Neural progenitor cell (in vitro differentiated cells): ENCODE results near the gene ITGAL. TPM values are rescaled to one million over a fixed set of nuclear protein-coding genes. Genes with fewer than 3 reads are reported as not detected.

Source experiments
- DNase-seq: peaks from one replicate; pipeline ENCODE4 v3.0.0-alpha.2; 2016; ENCODE audit warnings: low spot score
- H2AFZ ChIP-seq: fragments of 200-600 bp; sonication (generic); replicated peaks from 2 replicates; pipeline ENCODE4 v1.6.1; 2016; ENCODE audit warnings: antibody characterized with exemption
- H3F3A ChIP-seq: fragments of 200-600 bp; sonication (generic); 2 replicates; pipeline ENCODE4 v1.6.1; 2016; ENCODE audit warnings: antibody characterized with exemption, low read depth
- H3K27ac ChIP-seq: fragments of 200-600 bp; sonication (generic); 2 replicates; pipeline ENCODE4 v1.5.1; 2016; ENCODE audit warnings: mild to moderate bottlenecking
- H3K27me3 ChIP-seq: fragments of 200-600 bp; sonication (generic); 2 replicates; pipeline ENCODE4 v1.6.1; 2016; ENCODE audit warnings: mild to moderate bottlenecking, moderate library complexity
- H3K36me3 ChIP-seq: fragments of 200-600 bp; sonication (generic); 2 replicates; pipeline ENCODE4 v1.5.1; 2016
- H3K4me1 ChIP-seq: fragments of 200-600 bp; sonication (generic); 2 replicates; pipeline ENCODE4 v1.6.1; 2016; ENCODE audit warnings: mixed run types
- H3K4me2 ChIP-seq: fragments of 200-600 bp; sonication (generic); 2 replicates; pipeline ENCODE4 v1.6.1; 2016
- H3K4me3 ChIP-seq: fragments of 200-600 bp; sonication (generic); 2 replicates; pipeline ENCODE4 v1.5.1; 2016
- H3K79me2 ChIP-seq: fragments of 200-600 bp; sonication (generic); 2 replicates; pipeline ENCODE4 v1.6.1; 2016; ENCODE audit warnings: low read depth
- H3K9ac ChIP-seq: fragments of 200-600 bp; sonication (generic); 2 replicates; pipeline ENCODE4 v1.6.1; 2016
- H3K9me3 ChIP-seq: fragments of 200-600 bp; sonication (generic); 2 replicates; pipeline ENCODE4 v1.5.1; 2016; ENCODE audit warnings: low read depth
- H4K20me1 ChIP-seq: fragments of 200-600 bp; sonication (generic); 2 replicates; pipeline ENCODE4 v1.6.1; 2016; ENCODE audit warnings: low read depth
- H3K27ac Mint-ChIP-seq: 3 replicates; pipeline ENCODE4 v1.8.0; 2021; ENCODE audit warnings: mixed read lengths
- H3K27me3 Mint-ChIP-seq: 2 replicates; pipeline ENCODE4 v1.8.0; 2022; ENCODE audit warnings: low read depth, mild to moderate bottlenecking, inconsistent platforms, moderate library complexity, mixed read lengths; ENCODE audit not compliant: insufficient read depth
- H3K36me3 Mint-ChIP-seq: 3 replicates; pipeline ENCODE4 v1.8.0; 2021; ENCODE audit warnings: mixed read lengths
- H3K4me1 Mint-ChIP-seq: 3 replicates; pipeline ENCODE4 v1.8.0; 2021; ENCODE audit warnings: mixed read lengths
- H3K4me3 Mint-ChIP-seq: 3 replicates; pipeline ENCODE4 v1.8.0; 2021; ENCODE audit warnings: mild to moderate bottlenecking, moderate library complexity, mixed read lengths
- H3K9me3 Mint-ChIP-seq: 3 replicates; pipeline ENCODE4 v1.8.0; 2020; ENCODE audit warnings: mixed read lengths
- EZH2 ChIP-seq: fragments of 200-600 bp; sonication (generic); IDR thresholded peaks from 2 replicates; pipeline ENCODE4 v1.6.1; 2017; ENCODE audit warnings: antibody characterized with exemption, mild to moderate bottlenecking, moderate library complexity
- EZH2phosphoT487 ChIP-seq: fragments of 200-600 bp; sonication (generic); IDR thresholded peaks from 2 replicates; pipeline ENCODE4 v1.6.1; 2017; ENCODE audit warnings: antibody characterized with exemption
- total RNA-seq: library from RNA; depleted of rRNA; stranded (reverse); fragments of >200 nt; gene quantifications from 2 replicates; pipeline ENCODE4 v1.2.3, GENCODE V29; 2015; ENCODE audit warnings: low replicate concordance
- TF ChIP-seq, protein P1 (sequence below): fragments of 200-600 bp; sonication (generic); IDR thresholded peaks from 2 replicates; pipeline ENCODE4 v1.5.1; 2017; ENCODE audit warnings: antibody characterized with exemption, mild to moderate bottlenecking

Gene ITGAL
- total RNA-seq, 1 donor from 2014 or later, result not detected

DNA sequence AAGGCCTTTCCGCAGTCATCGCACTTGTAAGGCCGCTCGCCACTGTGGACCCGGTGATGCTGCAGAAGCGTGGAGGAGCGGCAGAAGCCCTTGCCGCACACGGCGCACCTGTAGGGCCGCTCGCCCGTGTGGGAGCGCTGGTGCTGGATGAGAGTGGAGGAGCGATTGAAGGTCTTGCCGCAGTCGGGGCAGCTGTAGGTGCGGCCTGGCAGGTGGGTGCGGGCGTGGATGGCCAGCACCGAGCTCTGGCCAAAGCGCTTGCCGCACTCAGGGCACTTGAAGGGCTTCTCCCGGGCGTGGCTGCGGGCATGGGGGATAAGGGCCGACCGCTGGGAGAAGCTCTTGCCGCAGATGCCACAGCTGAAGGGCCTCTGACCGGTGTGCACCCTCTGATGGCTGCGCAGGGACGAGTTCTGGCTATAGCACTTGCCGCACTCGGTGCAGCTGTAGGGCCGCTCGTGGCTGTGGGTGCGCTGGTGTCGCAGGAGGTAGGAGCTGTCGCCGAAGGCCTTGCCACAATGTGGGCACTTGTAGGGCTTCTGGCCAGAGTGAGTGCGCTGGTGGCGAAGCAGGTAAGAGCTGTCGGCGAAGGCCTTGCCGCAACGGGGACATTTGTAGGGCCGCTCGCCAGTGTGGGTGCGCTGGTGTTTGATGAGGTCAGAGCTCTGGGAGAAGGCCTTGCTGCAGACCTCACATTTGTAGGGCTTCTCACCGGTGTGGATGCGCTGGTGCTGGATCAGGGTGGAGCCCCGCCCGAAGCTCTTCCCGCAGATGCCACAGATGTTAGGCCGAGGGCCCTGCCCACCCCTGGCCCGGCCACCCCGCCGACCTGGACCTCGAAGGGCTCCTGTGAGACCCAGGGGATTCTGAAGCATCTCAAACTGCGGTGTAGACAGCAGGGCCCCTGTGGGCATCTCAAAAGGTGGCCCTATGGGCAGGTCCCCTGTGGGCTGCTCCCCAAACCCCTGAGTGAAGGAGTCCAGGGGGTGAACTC is 52.3 kb downstream of the ITGAL start:
- Histone ChIP-seq H3K4me3 (no peak overlapping the region), H4K20me1 (peaks cover 8% of the 10 kb centered on the region)

GRCh38 chr16:30525844-30526136 is 53.2 kb downstream of the ITGAL start:
- Mint-ChIP-seq H3K9me3 (no peaks in the 10 kb centered on the region), H3K4me1 (peaks cover 17% of the 10 kb centered on the region), H3K36me3 (peaks cover 2% of the 10 kb centered on the region), H3K27ac (peak overlapping the region; percentile 42), H3K27me3 (peaks cover 16% of the 10 kb centered on the region), H3K4me3 (peak overlapping the region; percentile 89)
- Histone ChIP-seq H3K79me2 (peaks cover 5% of the 10 kb centered on the region), H3F3A (peaks cover 27% of the 10 kb centered on the region), H3K4me2 (peak overlapping the region; percentile 86), H2AFZ (no peak overlapping the region), H3K9me3 (no peaks in the 10 kb centered on the region), H3K4me3 (peak overlapping the region; percentile 80), H3K27me3 (no peaks in the 10 kb centered on the region), H3K36me3 (no peaks in the 10 kb centered on the region), H3K4me1 (peaks cover 6% of the 10 kb centered on the region), H3K27ac (no peak overlapping the region), H3K9ac (peak overlapping the region; percentile 34), H4K20me1 (peaks cover 8% of the 10 kb centered on the region)
- DNase-seq, result no peak
- no peak for TF ChIP-seq EZH2phosphoT487
- no peak for TF ChIP-seq EZH2
- TF ChIP-seq, protein P1, sequence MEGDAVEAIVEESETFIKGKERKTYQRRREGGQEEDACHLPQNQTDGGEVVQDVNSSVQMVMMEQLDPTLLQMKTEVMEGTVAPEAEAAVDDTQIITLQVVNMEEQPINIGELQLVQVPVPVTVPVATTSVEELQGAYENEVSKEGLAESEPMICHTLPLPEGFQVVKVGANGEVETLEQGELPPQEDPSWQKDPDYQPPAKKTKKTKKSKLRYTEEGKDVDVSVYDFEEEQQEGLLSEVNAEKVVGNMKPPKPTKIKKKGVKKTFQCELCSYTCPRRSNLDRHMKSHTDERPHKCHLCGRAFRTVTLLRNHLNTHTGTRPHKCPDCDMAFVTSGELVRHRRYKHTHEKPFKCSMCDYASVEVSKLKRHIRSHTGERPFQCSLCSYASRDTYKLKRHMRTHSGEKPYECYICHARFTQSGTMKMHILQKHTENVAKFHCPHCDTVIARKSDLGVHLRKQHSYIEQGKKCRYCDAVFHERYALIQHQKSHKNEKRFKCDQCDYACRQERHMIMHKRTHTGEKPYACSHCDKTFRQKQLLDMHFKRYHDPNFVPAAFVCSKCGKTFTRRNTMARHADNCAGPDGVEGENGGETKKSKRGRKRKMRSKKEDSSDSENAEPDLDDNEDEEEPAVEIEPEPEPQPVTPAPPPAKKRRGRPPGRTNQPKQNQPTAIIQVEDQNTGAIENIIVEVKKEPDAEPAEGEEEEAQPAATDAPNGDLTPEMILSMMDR, result no peak

More for the DNA sequence above, 52.3 kb downstream of the ITGAL start:
- H3K27me3 Mint-ChIP-seq, result peaks cover 16% of the 10 kb centered on the region
- H3K27me3 ChIP-seq, result no peaks in the 10 kb centered on the region
- no peak overlapping the region for H3K27ac ChIP-seq
- no peak overlapping the region for H3K9ac ChIP-seq
- H3K9me3 ChIP-seq, result no peaks in the 10 kb centered on the region
- no peak overlapping the region for H2AFZ ChIP-seq
- no peaks in the 10 kb centered on the region for H3K9me3 Mint-ChIP-seq
- peaks cover 17% of the 10 kb centered on the region for H3K4me1 Mint-ChIP-seq
- H3K36me3 ChIP-seq, result no peaks in the 10 kb centered on the region
- H3K4me1 ChIP-seq, result peaks cover 6% of the 10 kb centered on the region
- peaks cover 27% of the 10 kb centered on the region for H3F3A ChIP-seq
- H3K79me2 ChIP-seq, result peaks cover 5% of the 10 kb centered on the region
- TF ChIP-seq, protein P1, result no peak
- TF ChIP-seq EZH2, result no peak
- TF ChIP-seq EZH2phosphoT487, result no peak
- peaks cover 2% of the 10 kb centered on the region for H3K36me3 Mint-ChIP-seq
- no peak for DNase-seq
- H3K4me2 ChIP-seq, result no peak overlapping the region
- H3K4me3 Mint-ChIP-seq, result peak overlapping the region; percentile 71
- no peak overlapping the region for H3K27ac Mint-ChIP-seq

DNA sequence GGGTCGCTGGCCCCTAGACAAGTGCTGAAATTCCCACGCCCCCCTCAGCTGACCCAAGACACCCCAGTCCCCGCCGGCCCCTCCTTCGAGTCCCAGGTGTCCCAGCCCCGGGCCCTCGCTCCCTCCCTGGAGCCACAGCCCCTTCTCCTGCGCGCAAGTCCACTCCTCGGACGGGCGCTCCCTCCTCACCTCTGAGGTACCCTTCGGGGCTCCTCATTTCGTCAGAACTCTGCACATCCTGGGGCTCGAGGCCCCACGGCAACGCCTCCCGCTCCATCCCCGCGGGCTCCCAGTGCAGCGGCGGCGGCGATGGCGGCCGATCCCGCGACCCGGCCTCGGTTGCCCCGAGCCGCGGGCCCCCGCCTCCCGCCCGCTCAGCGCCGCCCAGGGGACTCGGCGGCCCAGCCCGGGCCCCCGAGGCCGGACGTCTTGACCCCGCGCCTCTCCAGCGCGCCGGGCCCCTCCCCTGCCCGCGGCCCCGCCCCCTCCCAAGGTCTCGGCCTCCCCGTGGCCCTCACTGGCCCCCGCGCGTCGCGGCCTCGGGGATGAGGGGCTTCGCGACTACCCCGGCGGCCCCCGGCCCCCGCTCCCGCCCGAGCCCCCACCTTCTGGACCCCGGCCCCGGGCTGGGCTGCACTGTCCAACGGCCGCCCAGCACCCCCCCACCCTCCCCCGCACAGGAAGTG is 53.7 kb downstream of the ITGAL start, which contains the start of gene ZNF768:
Gene ZNF768 (minus strand): TSS at position 430 of the 686 bp plus-strand sequence. CDS start 153 bp downstream, at position 277.
- H3K27ac ChIP-seq, result peak within 1 kb of the TSS; percentile 69
- TF ChIP-seq, protein P1, result no peak
- TF ChIP-seq EZH2phosphoT487, result no peak
- TF ChIP-seq EZH2, result no peak
- Mint-ChIP-seq H3K27ac (peak within 1 kb of the TSS; percentile 80), H3K4me3 (peak within 1 kb of the TSS; percentile 89), H3K9me3 (no peaks in the 10 kb centered on the region), H3K4me1 (peaks cover 17% of the 10 kb centered on the region), H3K36me3 (peaks cover 2% of the 10 kb centered on the region), H3K27me3 (peaks cover 16% of the 10 kb centered on the region)
- peaks cover 5% of the 10 kb centered on the region for H3K79me2 ChIP-seq
- H3K36me3 ChIP-seq, result no peaks in the 10 kb centered on the region
- peaks cover 8% of the 10 kb centered on the region for H4K20me1 ChIP-seq
- no peaks in the 10 kb centered on the region for H3K9me3 ChIP-seq
- H2AFZ ChIP-seq, result no peak within 1 kb of the TSS
- H3K9ac ChIP-seq, result peak within 1 kb of the TSS; percentile 34
- H3F3A ChIP-seq, result peaks cover 27% of the 10 kb centered on the region
- peak within 1 kb of the TSS; percentile 80 for H3K4me3 ChIP-seq
- H3K27me3 ChIP-seq, result no peaks in the 10 kb centered on the region
- H3K4me2 ChIP-seq, result peak within 1 kb of the TSS; percentile 86
- peaks cover 6% of the 10 kb centered on the region for H3K4me1 ChIP-seq
- peak; percentile 87 for DNase-seq
